Right lobe of liver (tissue), 6 donors: Measurements from ENCODE around the gene DCAF11. TPM values are rescaled to one million over a fixed set of nuclear protein-coding genes. Genes with fewer than 3 reads are reported as not detected.

Source experiments
- ATAC-seq, 4 donors: fragments of 200-7000 bp; cut with Tn5 transposase; one replicate each; pipeline ENCODE4 v1.9.1; 2020; ENCODE audit warnings: mild to moderate bottlenecking in 4 of 4, moderate library complexity in 4 of 4
- DNase-seq, 3 donors: peaks; one replicate each; pipeline ENCODE4 v3.0.0-alpha.2; 2020
- H3K27ac ChIP-seq, 3 donors: fragments of 200-600 bp; one replicate each; pipeline ENCODE4 v1.8.0; 2022
- H3K27me3 ChIP-seq, 2 donors: fragments of 200-600 bp; one replicate each; pipeline ENCODE4 v1.8.0; 2022
- H3K36me3 ChIP-seq, 4 donors: fragments of 200-600 bp; sonication (generic) in 1 of 4; one replicate each; pipeline versions ENCODE4 v1.5.1 to v1.8.0; 2017 to 2022; ENCODE audit warnings: control low read depth in 1 of 4
- H3K4me1 ChIP-seq, 4 donors: fragments of 200-600 bp; sonication (generic) in 1 of 4; one replicate each; pipeline versions ENCODE4 v1.5.1 to v1.8.0; 2017 to 2022; ENCODE audit warnings: control low read depth in 1 of 4
- H3K4me3 ChIP-seq, 3 donors: fragments of 200-600 bp; one replicate each; pipeline ENCODE4 v1.8.0; 2022
- H3K9me3 ChIP-seq, 4 donors: fragments of 200-600 bp; sonication (generic) in 1 of 4; one replicate each; pipeline versions ENCODE4 v1.5.1 to v1.8.0; 2017 to 2022; ENCODE audit warnings: control low read depth in 1 of 4
- CTCF ChIP-seq, 4 donors: fragments of 200-600 bp in 3 of 4; fragments of 450-650 bp in 1 of 4; IDR thresholded peaks; one replicate each; pipeline versions ENCODE4 v1.5.1 to v1.8.0; 2016 to 2022; ENCODE audit warnings: antibody characterized with exemption in 4 of 4, mild to moderate bottlenecking in 2 of 4
- POLR2A ChIP-seq: fragments of 450-650 bp; IDR thresholded peaks from one replicate; pipeline ENCODE4 v1.6.1; 2017; ENCODE audit warnings: antibody characterized with exemption, mild to moderate bottlenecking
- WGBS: methylation state at CpG from one replicate; pipeline ENCODE4 v1.1.6; 2018; ENCODE audit warnings: low coverage, low lambda C conversion rate; ENCODE audit not compliant: insufficient coverage; ENCODE audit errors: missing lambda C conversion rate; 5-methylcytosine and 5-hydroxymethylcytosine counted together
- intact Hi-C, 2 donors: fragments of 100-400 bp; cut with DNase I; formaldehyde crosslinking; loops; one replicate each; pipeline versions ENCODE4 v1.11.2 to v1.14.1; 2022
- total RNA-seq, 6 experiments: library from RNA; depleted of rRNA in 2 of 6; stranded (reverse); fragments of >200 nt in 2 of 6; fragmentation: NEBNext Ultra II Directional in 3 of 6; extraction: Animal tissue kit (Norgen Biotek cat#: 25700) in 3 of 6; gene quantifications; one replicate each; pipeline versions ENCODE4 v1.1.0 to v1.2.4, GENCODE V29; 2016 to 2023
- donor health status: DM: no; HTN: yes; CAD: no.
- donor health status: DM: no; HTN: no; CAD: no.
- donor health status: DM: no; HTN: no; CAD: no.
- donor health status: DM: no; HTN: yes; CAD: no.
- donor health status: DM: no; HTN: yes; CAD: no.

Gene DCAF11
- total RNA-seq, 6 experiments from 2014 or later: 65.9 to 180 (median 103) TPM

GRCh38 chr14:24067133-24068082, 47.2 kb upstream of the DCAF11 start:
- peak overlapping the region in 2 of 3 donors; percentile 60 to 64 for H3K4me3 ChIP-seq
- TF ChIP-seq POLR2A (peak; percentile 27), CTCF (IDR thresholded peaks at IDR 0.05) (no peak)
- H3K4me1 ChIP-seq: peaks cover 0 to 57% (median 17%) of the 10 kb centered on the region in 4 donors
- peak overlapping the region; percentile 8 to 87 (median 85) for H3K27ac ChIP-seq
- WGBS: 30% methylated on average over 5 of the region's 12 CpGs
- H3K9me3 ChIP-seq: no peaks in the 10 kb centered on the region
- ATAC-seq: peak; percentile 77 to 83 (median 82)
- intact Hi-C loops: loop anchor here in 1 of 2 donors (10.0 kb wide), 1 partner anchor 97 kb away; the partner anchor contains the start of gene IRF9
- no peaks in the 10 kb centered on the region for H3K27me3 ChIP-seq
- no peaks in the 10 kb centered on the region for H3K36me3 ChIP-seq
- peak in 2 of 3 donors; percentile 86 to 91 for DNase-seq

GRCh38 chr14:24068711-24069410, 45.7 kb upstream of the DCAF11 start:
- H3K4me1 ChIP-seq: peaks cover 0 to 54% (median 17%) of the 10 kb centered on the region in 4 donors
- DNase-seq: no peak
- no peak for ATAC-seq
- intact Hi-C loops: loop anchor here in 1 of 2 donors (10.0 kb wide), 1 partner anchor 96 kb away; the partner anchor contains the start of gene IRF9
- no peaks in the 10 kb centered on the region for H3K9me3 ChIP-seq
- H3K4me3 ChIP-seq: no peak overlapping the region
- peak overlapping the region in 1 of 3 donors; percentile 85 for H3K27ac ChIP-seq
- WGBS: no CpG with 5 or more reads among the region's 10 CpGs
- H3K27me3 ChIP-seq: no peaks in the 10 kb centered on the region
- no peaks in the 10 kb centered on the region for H3K36me3 ChIP-seq
- TF ChIP-seq CTCF (IDR thresholded peaks at IDR 0.05): no peak
- no peak for TF ChIP-seq POLR2A

- no peaks in the 10 kb centered on the region for H3K36me3 ChIP-seq
These were observed 45.2 kb upstream of the DCAF11 start for GRCh38 chr14:24069411-24069735.

More at GRCh38 chr14:24069411-24069735, 45.2 kb upstream of the DCAF11 start:
- no peaks in the 10 kb centered on the region for H3K27me3 ChIP-seq
- H3K4me3 ChIP-seq: no peak overlapping the region
- DNase-seq (no peak), ATAC-seq (no peak)
- no peaks in the 10 kb centered on the region for H3K9me3 ChIP-seq
- no peak for TF ChIP-seq CTCF (IDR thresholded peaks at IDR 0.05)
- no peak for TF ChIP-seq POLR2A
- H3K27ac ChIP-seq: no peak overlapping the region
- intact Hi-C loops: loop anchor here in 1 of 2 donors (10.0 kb wide), 1 partner anchor 95 kb away; the partner anchor contains the start of gene IRF9
- 100% methylated on average over 2 of the region's 6 CpGs for WGBS
- H3K4me1 ChIP-seq: peaks cover 0 to 54% (median 17%) of the 10 kb centered on the region in 4 donors
